A549 (cell line): Measurements from ENCODE around the gene LAMC1. TPM values are rescaled to one million over a fixed set of nuclear protein-coding genes. Genes with fewer than 3 reads are reported as not detected.

Experiments
- ATAC-seq, 2 experiments: fragments of 200-7000 bp in 1 of 2; fragments of >200 bp in 1 of 2; cut with Nextera tagmentation in 1 of 2; cut with Tn5 transposase in 1 of 2; 3 replicates each; pipeline versions ENCODE4 v1.8.0 to v1.9.1; 2018 to 2020; ENCODE audit warnings: mild to moderate bottlenecking in 1 of 2, moderate library complexity in 1 of 2
- CTCF ChIA-PET: fragments of 300-600 bp; sonication (Branson Sonifier 250); formaldehyde crosslinking; extraction: SDS; loops from one replicate; lab custom pipeline; 2021; ENCODE audit warnings: antibody characterized with exemption, inconsistent platforms; lab: Yijun Ruan, JAX
- POLR2A ChIA-PET: fragments of 350-600 bp; formaldehyde crosslinking; extraction: SDS; loops from one replicate; lab custom pipeline; 2021; ENCODE audit warnings: antibody characterized with exemption, inconsistent platforms; lab: Yijun Ruan, JAX
- DNase-seq, 2 experiments: peaks; one replicate each; pipeline versions ENCODE4 v3.0.0 to v3.0.0-alpha.2; 2011 to 2016; ENCODE audit warnings: low read depth in 1 of 2, low spot score in 1 of 2
- FAIRE-seq: peaks from 2 replicates; lab custom pipeline; 2011; peaks lifted over from hg19 to GRCh38; lab: Jason Lieb, UNC
- H3K27ac ChIP-seq, 2 experiments: fragments of >200 bp; sonication (Bioruptor Twin); formaldehyde crosslinking; 3 replicates each; pipeline ENCODE4 v1.5.1; 2016 to 2017
- H3K4me1 ChIP-seq: fragments of >200 bp; sonication (Bioruptor Twin); formaldehyde crosslinking; 3 replicates; pipeline ENCODE4 v1.6.1; 2016
- H3K4me2 ChIP-seq: fragments of >200 bp; sonication (Bioruptor Twin); formaldehyde crosslinking; 3 replicates; pipeline ENCODE4 v1.6.1; 2016
- H3K4me3 ChIP-seq: fragments of >200 bp; sonication (Bioruptor Twin); formaldehyde crosslinking; 3 replicates; pipeline ENCODE4 v1.5.1; 2016
- H3K9me3 ChIP-seq: fragments of >200 bp; sonication (Bioruptor Twin); formaldehyde crosslinking; 3 replicates; pipeline ENCODE4 v1.6.1; 2016
- ATOH8 ChIP-seq: fragments of 250-450 bp; sonication (Bioruptor Pico); IDR thresholded peaks from 2 replicates; pipeline ENCODE4 v1.5.0; 2020; ENCODE audit warnings: low read depth, mild to moderate bottlenecking, moderate library complexity
- CBX2 ChIP-seq: fragments of 200-600 bp; sonication (generic); IDR thresholded peaks from 2 replicates; pipeline ENCODE4 v1.6.1; 2016; ENCODE audit warnings: low read depth, mild to moderate bottlenecking, borderline replicate concordance
- CBX8 ChIP-seq: fragments of 200-600 bp; sonication (generic); IDR thresholded peaks from 2 replicates; pipeline ENCODE4 v1.6.1; 2016
- CHD2 ChIP-seq: fragments of 150-350 bp; IDR thresholded peaks from 2 replicates; pipeline ENCODE4 v1.6.1; 2014; ENCODE audit warnings: low read length; ENCODE audit not compliant: partially characterized antibody
- CHD4 ChIP-seq: fragments of 200-600 bp; sonication (generic); IDR thresholded peaks from 2 replicates; pipeline ENCODE4 v1.6.1; 2016; ENCODE audit warnings: antibody characterized with exemption, mild to moderate bottlenecking, borderline replicate concordance
- CTCF ChIP-seq: fragments of >200 bp; sonication (Bioruptor Twin); formaldehyde crosslinking; IDR thresholded peaks from 3 replicates; pipeline ENCODE4 v1.5.1; 2016
- EHF ChIP-seq: fragments of 250-450 bp; sonication (Bioruptor Pico); IDR thresholded peaks from 2 replicates; pipeline ENCODE4 v1.5.0; 2020; ENCODE audit warnings: mild to moderate bottlenecking
- ELK1 ChIP-seq: fragments of 150-350 bp; IDR thresholded peaks from 2 replicates; pipeline ENCODE4 v1.6.1; 2014; ENCODE audit warnings: low read depth, mild to moderate bottlenecking, low read length
- EP300 ChIP-seq, 2 experiments: fragments of >200 bp; sonication (Bioruptor Twin); formaldehyde crosslinking; IDR thresholded peaks; 2 replicates in 1 of 2; 3 replicates in 1 of 2; pipeline ENCODE4 v1.6.1; 2016 to 2017
- FOXS1 ChIP-seq: fragments of 250-450 bp; sonication (Bioruptor Pico); IDR thresholded peaks from 2 replicates; pipeline ENCODE4 v1.5.0; 2020; ENCODE audit warnings: mild to moderate bottlenecking, moderate library complexity
- HMGXB4 ChIP-seq: fragments of 250-450 bp; sonication (Bioruptor Pico); IDR thresholded peaks from 2 replicates; pipeline ENCODE4 v1.5.0; 2021; ENCODE audit warnings: mild to moderate bottlenecking, moderate library complexity, borderline replicate concordance
- HOXA7 ChIP-seq: fragments of 250-450 bp; sonication (Bioruptor Pico); IDR thresholded peaks from 2 replicates; pipeline ENCODE4 v1.5.0; 2020; ENCODE audit warnings: mild to moderate bottlenecking, moderate library complexity
- HOXB5 ChIP-seq: fragments of 250-450 bp; sonication (Bioruptor Pico); IDR thresholded peaks from 2 replicates; pipeline ENCODE4 v1.5.0; 2020; ENCODE audit warnings: mild to moderate bottlenecking, moderate library complexity
- JUNB ChIP-seq: fragments of >200 bp; sonication (Bioruptor Twin); formaldehyde crosslinking; IDR thresholded peaks from 2 replicates; pipeline ENCODE4 v1.6.1; 2016
- MAFK ChIP-seq: fragments of 450-650 bp; IDR thresholded peaks from 2 replicates; pipeline ENCODE4 v1.6.1; 2014; ENCODE audit not compliant: partially characterized antibody
- MAX ChIP-seq: IDR thresholded peaks from 2 replicates; pipeline ENCODE4 v1.6.1; 2012
- MYC ChIP-seq: IDR thresholded peaks from 2 replicates; pipeline ENCODE4 v1.6.1; 2012; ENCODE audit warnings: mild to moderate bottlenecking, inconsistent platforms, low read length, improper control_type of control experiment, borderline replicate concordance
- PBX3 ChIP-seq: IDR thresholded peaks from 2 replicates; pipeline ENCODE4 v1.6.1; 2012
- POLR2AphosphoS2 ChIP-seq: conservative IDR thresholded peaks from 2 replicates; pipeline ENCODE4 v1.6.1; 2012; ENCODE audit warnings: low read length, improper control_type of control experiment, inconsistent platforms
- RARB ChIP-seq: fragments of 250-450 bp; sonication (Bioruptor Pico); IDR thresholded peaks from 2 replicates; pipeline ENCODE4 v1.8.0; 2021; ENCODE audit warnings: mild to moderate bottlenecking, moderate library complexity
- RCOR1 ChIP-seq: fragments of 150-350 bp; IDR thresholded peaks from 2 replicates; pipeline ENCODE4 v1.6.1; 2014; ENCODE audit warnings: antibody characterized with exemption, low read length, low read depth
- RNF2 ChIP-seq: fragments of 200-600 bp; sonication (generic); IDR thresholded peaks from 2 replicates; pipeline ENCODE4 v1.6.1; 2016; ENCODE audit warnings: low read depth, mild to moderate bottlenecking, antibody characterized with exemption, moderate library complexity, borderline replicate concordance
- SREBF2 ChIP-seq: fragments of 450-650 bp; IDR thresholded peaks from 2 replicates; pipeline ENCODE4 v1.6.1; 2014; ENCODE audit warnings: mild to moderate bottlenecking, moderate library complexity
- TFCP2L1 ChIP-seq: fragments of 250-450 bp; sonication (Bioruptor Pico); IDR thresholded peaks from 2 replicates; pipeline ENCODE4 v1.5.0; 2021; ENCODE audit warnings: mild to moderate bottlenecking
- TP53 ChIP-seq: fragments of 250-450 bp; sonication (Bioruptor Pico); IDR thresholded peaks from 2 replicates; pipeline ENCODE4 v1.5.0; 2021; ENCODE audit warnings: mild to moderate bottlenecking, moderate library complexity
- USF2 ChIP-seq: fragments of 450-650 bp; IDR thresholded peaks from 2 replicates; pipeline ENCODE4 v1.6.1; 2014; ENCODE audit warnings: antibody characterized with exemption
- ZFP36 ChIP-seq: fragments of 450-650 bp; IDR thresholded peaks from 2 replicates; pipeline ENCODE4 v1.6.1; 2014; ENCODE audit warnings: borderline replicate concordance; ENCODE audit not compliant: partially characterized antibody
- WGBS: methylation state at CpG from one replicate; pipeline ENCODE4 v1.1.6; 2017; ENCODE audit errors: missing lambda C conversion rate; 5-methylcytosine and 5-hydroxymethylcytosine counted together
- polyA plus RNA-seq, 4 experiments: library from polyadenylated mRNA; depleted of rRNA in 3 of 4; stranded (reverse); fragments of >200 nt; fragmentation: RNase III in 1 of 4; extraction: RNeasy Plus Mini Kit Qiagen cat#74134 plus additional on column Dnase treatment in 1 of 4; gene quantifications; 2 replicates in 3 of 4; 3 replicates in 1 of 4; pipeline ENCODE4 v1.2.3, GENCODE V29; 2011 to 2017

LAMC1 gene
- polyA plus RNA-seq, 2 of the 4 experiments (the other 2 are of a cell fraction) = 93.7 to 152 TPM

GRCh38 chr1:183150445-183150844, 127.2 kb downstream of the LAMC1 start:
- DNase-seq (no peak), ATAC-seq (no peak), FAIRE-seq (no peak)
- Histone ChIP-seq H3K27ac (no peak overlapping the region), H3K4me2 (no peak overlapping the region), H3K4me1 (no peaks in the 10 kb centered on the region), H3K9me3 (no peaks in the 10 kb centered on the region), H3K4me3 (no peak overlapping the region)
- ChIA-PET CTCF (interaction anchor here (0.6 kb wide), 1 partner anchor 109 kb away, joined by 3 read pairs; no protein-coding TSS in a partner anchor), POLR2A (no interaction called here)
- TF ChIP-seq ELK1 (no peak), ATOH8 (CRISPR knock-in tag) (no peak), TP53 (CRISPR knock-in tag) (no peak), EHF (CRISPR knock-in tag) (no peak), PBX3 (no peak), RCOR1 (no peak), POLR2AphosphoS2 (no peak), CTCF (no peak), RARB (CRISPR knock-in tag) (no peak), EP300 (IDR thresholded peaks at IDR 0.05) (no peak), USF2 (no peak), MAFK (no peak), SREBF2 (no peak), HMGXB4 (CRISPR knock-in tag) (no peak), CBX2 (no peak), JUNB (no peak), ZFP36 (no peak)

GRCh38 chr1:183152180-183152579, 129.0 kb downstream of the LAMC1 start:
- Histone ChIP-seq H3K27ac (no peak overlapping the region), H3K4me2 (no peak overlapping the region), H3K4me1 (no peaks in the 10 kb centered on the region), H3K9me3 (no peaks in the 10 kb centered on the region), H3K4me3 (no peak overlapping the region)
- DNase-seq = no peak
- ATAC-seq = no peak
- CTCF ChIA-PET = interaction anchor here (1.8 kb wide), 1 partner anchor 10 kb away, joined by 6 read pairs; no protein-coding TSS in a partner anchor
- POLR2A ChIA-PET = no interaction called here
- no peak for FAIRE-seq
- WGBS = 87% methylated on average over 7 of the region's 7 CpGs
- TF ChIP-seq RARB (CRISPR knock-in tag) (no peak), FOXS1 (CRISPR knock-in tag) (no peak), TFCP2L1 (CRISPR knock-in tag) (no peak), CHD2 (no peak), MYC (no peak), CBX8 (no peak), RNF2 (no peak), PBX3 (no peak), MAX (no peak), CHD4 (no peak), JUNB (no peak), CTCF (no peak), HOXA7 (CRISPR knock-in tag) (no peak), HOXB5 (no peak)
